Endodermal cell (in vitro differentiated cells): Measurements from ENCODE around the gene UMODL1. TPM values are rescaled to one million over a fixed set of nuclear protein-coding genes. Genes with fewer than 3 reads are reported as not detected.

Source experiments
- DNase-seq: peaks from one replicate; pipeline ENCODE4 v3.0.0-alpha.2; 2017
- H3K27ac ChIP-seq: 2 replicates; pipeline ENCODE4 v1.5.1; 2013; ENCODE audit warnings: mild to moderate bottlenecking, low read depth, low read length, moderate library complexity
- H3K27me3 ChIP-seq: 2 replicates; pipeline ENCODE4 v1.6.1; 2013; ENCODE audit warnings: mild to moderate bottlenecking, low read length, moderate library complexity; ENCODE audit not compliant: insufficient read depth, control insufficient read depth, poor library complexity, severe bottlenecking
- H3K36me3 ChIP-seq: 2 replicates; pipeline ENCODE4 v1.7.0; 2013; ENCODE audit warnings: mild to moderate bottlenecking, low read length, moderate library complexity; ENCODE audit not compliant: control insufficient read depth, insufficient read depth
- H3K4me1 ChIP-seq: one replicate; pipeline ENCODE4 v1.7.0; 2013; ENCODE audit warnings: low read length; ENCODE audit not compliant: control insufficient read depth, insufficient read depth
- H3K4me3 ChIP-seq: 2 replicates; pipeline ENCODE4 v1.5.1; 2013; ENCODE audit warnings: mild to moderate bottlenecking, low read length, moderate library complexity
- H3K9ac ChIP-seq: 2 replicates; pipeline ENCODE4 v1.6.1; 2013; ENCODE audit warnings: mild to moderate bottlenecking, low read length, moderate library complexity; ENCODE audit not compliant: poor library complexity, severe bottlenecking; ENCODE audit errors: extremely low read depth
- H3K9me3 ChIP-seq: 2 replicates; pipeline ENCODE4 v1.6.1; 2013; ENCODE audit warnings: mild to moderate bottlenecking, low read length, moderate library complexity; ENCODE audit not compliant: control insufficient read depth
- H3K27ac Mint-ChIP-seq: 2 replicates; pipeline ENCODE4 v1.8.0; 2020; ENCODE audit warnings: mixed read lengths
- H3K27me3 Mint-ChIP-seq: 2 replicates; pipeline ENCODE4 v1.8.0; 2021; ENCODE audit warnings: mild to moderate bottlenecking, mixed read lengths; ENCODE audit not compliant: insufficient read depth
- H3K36me3 Mint-ChIP-seq: 2 replicates; pipeline ENCODE4 v1.8.0; 2020; ENCODE audit warnings: low read depth, mixed read lengths
- H3K4me1 Mint-ChIP-seq: 2 replicates; pipeline ENCODE4 v1.8.0; 2020; ENCODE audit warnings: mixed read lengths
- H3K4me3 Mint-ChIP-seq: 2 replicates; pipeline ENCODE4 v1.8.0; 2020; ENCODE audit warnings: mild to moderate bottlenecking, moderate library complexity, mixed read lengths
- H3K9me3 Mint-ChIP-seq: 2 replicates; pipeline ENCODE4 v1.8.0; 2020; ENCODE audit warnings: mild to moderate bottlenecking, mixed read lengths
- WGBS, 2 experiments: methylation state at CpG; one replicate each; pipeline versions ENCODE4 v1.1.5 to v1.1.7; 2013; ENCODE audit warnings: missing lambda C conversion rate in 2 of 2, mixed read lengths in 1 of 2; ENCODE audit not compliant: insufficient coverage in 1 of 2, insufficient read length in 1 of 2; 5-methylcytosine and 5-hydroxymethylcytosine counted together
- total RNA-seq, 2 donors: library from RNA; stranded (reverse); fragmentation: NEBNext Ultra II Directional in 1 of 2; extraction: Animal tissue kit (Norgen Biotek cat#: 25700) in 1 of 2; gene quantifications; 2 replicates in 1 of 2; 3 replicates in 1 of 2; pipeline ENCODE4 v1.2.1, GENCODE V29; 2021
- TF ChIP-seq, protein P1 (sequence below): fragments of 200-600 bp; sonication (generic); conservative IDR thresholded peaks from 2 replicates; pipeline ENCODE4 v1.5.0; 2021; ENCODE audit warnings: antibody characterized with exemption, mild to moderate bottlenecking

UMODL1 gene
- total RNA-seq, 2 donors from 2014 or later = 0.24 to 0.49 TPM

GRCh38 chr21:42150474-42151085 lies 79.5 kb downstream of the UMODL1 start:
- no peaks in the 10 kb centered on the region for H3K9me3 ChIP-seq
- H3K27me3 ChIP-seq = no peaks in the 10 kb centered on the region
- no peaks in the 10 kb centered on the region for H3K36me3 Mint-ChIP-seq
- H3K4me3 Mint-ChIP-seq = no peak overlapping the region
- no peak overlapping the region for H3K4me3 ChIP-seq
- H3K27ac ChIP-seq = no peak overlapping the region
- TF ChIP-seq, protein P1, sequence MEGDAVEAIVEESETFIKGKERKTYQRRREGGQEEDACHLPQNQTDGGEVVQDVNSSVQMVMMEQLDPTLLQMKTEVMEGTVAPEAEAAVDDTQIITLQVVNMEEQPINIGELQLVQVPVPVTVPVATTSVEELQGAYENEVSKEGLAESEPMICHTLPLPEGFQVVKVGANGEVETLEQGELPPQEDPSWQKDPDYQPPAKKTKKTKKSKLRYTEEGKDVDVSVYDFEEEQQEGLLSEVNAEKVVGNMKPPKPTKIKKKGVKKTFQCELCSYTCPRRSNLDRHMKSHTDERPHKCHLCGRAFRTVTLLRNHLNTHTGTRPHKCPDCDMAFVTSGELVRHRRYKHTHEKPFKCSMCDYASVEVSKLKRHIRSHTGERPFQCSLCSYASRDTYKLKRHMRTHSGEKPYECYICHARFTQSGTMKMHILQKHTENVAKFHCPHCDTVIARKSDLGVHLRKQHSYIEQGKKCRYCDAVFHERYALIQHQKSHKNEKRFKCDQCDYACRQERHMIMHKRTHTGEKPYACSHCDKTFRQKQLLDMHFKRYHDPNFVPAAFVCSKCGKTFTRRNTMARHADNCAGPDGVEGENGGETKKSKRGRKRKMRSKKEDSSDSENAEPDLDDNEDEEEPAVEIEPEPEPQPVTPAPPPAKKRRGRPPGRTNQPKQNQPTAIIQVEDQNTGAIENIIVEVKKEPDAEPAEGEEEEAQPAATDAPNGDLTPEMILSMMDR = no peak
- H3K27ac Mint-ChIP-seq = no peak overlapping the region
- no peaks in the 10 kb centered on the region for H3K36me3 ChIP-seq
- H3K27me3 Mint-ChIP-seq = no peaks in the 10 kb centered on the region
- DNase-seq = peak; percentile 32
- WGBS, 2 experiments = 90 to 91% methylated on average over 11 to 13 of the region's 13 CpGs
- H3K4me1 ChIP-seq = no peaks in the 10 kb centered on the region
- H3K9me3 Mint-ChIP-seq = no peaks in the 10 kb centered on the region
- no peak overlapping the region for H3K9ac ChIP-seq
- H3K4me1 Mint-ChIP-seq = peaks cover 3% of the 10 kb centered on the region

DNA sequence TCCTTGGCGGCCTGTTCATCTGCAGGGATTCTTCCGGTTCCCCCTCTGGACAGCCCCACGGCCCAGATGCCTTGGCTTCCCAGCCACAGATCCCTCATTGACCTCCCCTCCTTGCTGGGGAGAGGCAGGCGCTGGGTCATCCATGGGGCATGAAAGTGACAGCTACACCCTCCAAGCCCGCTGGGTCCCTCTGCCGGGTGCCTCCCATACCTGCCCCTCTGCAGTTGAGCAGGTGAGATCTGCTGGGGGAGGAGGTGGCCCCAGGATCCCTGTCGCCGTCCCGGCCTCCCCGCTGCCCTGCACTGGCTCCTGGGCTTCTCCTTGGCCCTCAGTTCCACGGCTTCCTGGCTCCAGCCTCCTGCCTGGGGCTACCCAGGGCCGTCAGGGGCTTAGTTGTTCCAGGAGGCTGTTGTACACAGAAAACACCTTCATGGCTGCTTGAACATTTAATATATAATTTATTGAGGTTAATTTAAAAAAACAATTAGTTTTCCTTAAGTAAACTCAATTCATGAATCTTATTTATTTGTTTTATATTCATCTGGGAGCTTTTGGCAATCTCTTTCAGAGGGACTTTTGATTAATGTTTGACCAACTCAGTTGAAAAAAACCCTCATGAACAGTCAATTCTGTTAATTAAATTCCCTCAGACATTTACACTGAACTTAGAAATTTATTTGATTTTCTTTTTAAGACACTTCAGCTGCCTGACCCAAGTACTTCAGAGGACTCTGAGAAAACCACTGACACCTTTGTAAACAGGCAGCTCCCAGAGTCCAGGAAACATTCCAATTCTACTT lies 80.2 kb downstream of the UMODL1 start:
- H3K4me1 Mint-ChIP-seq = no peaks in the 10 kb centered on the region
- DNase-seq = peak; percentile 47
- 79 to 85% methylated on average over 5 to 12 of the region's 12 CpGs for WGBS, 2 experiments

DNA sequence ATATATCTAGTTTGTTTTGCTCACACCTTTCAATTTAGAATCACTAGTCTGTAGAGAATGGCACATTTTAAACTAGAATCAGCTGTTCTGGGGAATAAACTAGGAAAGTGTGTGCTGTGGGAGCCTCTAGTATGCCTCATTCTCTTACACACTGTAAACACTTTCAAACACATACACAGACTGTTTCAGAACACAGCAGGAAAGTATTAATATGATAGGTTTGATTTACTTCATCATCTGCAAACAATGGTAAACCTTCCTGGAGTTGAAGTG lies 80.8 kb downstream of the UMODL1 start:
- Histone ChIP-seq H3K9ac (no peak overlapping the region), H3K4me3 (no peak overlapping the region), H3K36me3 (no peaks in the 10 kb centered on the region), H3K27me3 (no peaks in the 10 kb centered on the region), H3K27ac (no peak overlapping the region), H3K4me1 (no peaks in the 10 kb centered on the region), H3K9me3 (no peaks in the 10 kb centered on the region)
- H3K27me3 Mint-ChIP-seq = no peaks in the 10 kb centered on the region
- TF ChIP-seq, protein P1 = no peak
- no peak overlapping the region for H3K27ac Mint-ChIP-seq
- no peaks in the 10 kb centered on the region for H3K9me3 Mint-ChIP-seq
- H3K4me1 Mint-ChIP-seq = no peaks in the 10 kb centered on the region
- H3K36me3 Mint-ChIP-seq = no peaks in the 10 kb centered on the region
- DNase-seq = no peak
- H3K4me3 Mint-ChIP-seq = no peak overlapping the region

More for the DNA sequence above, 80.2 kb downstream of the UMODL1 start:
- Histone ChIP-seq H3K27ac (no peak overlapping the region), H3K36me3 (no peaks in the 10 kb centered on the region), H3K4me1 (no peaks in the 10 kb centered on the region), H3K4me3 (no peak overlapping the region), H3K9ac (no peak overlapping the region), H3K27me3 (no peaks in the 10 kb centered on the region), H3K9me3 (no peaks in the 10 kb centered on the region)
- Mint-ChIP-seq H3K27me3 (no peaks in the 10 kb centered on the region), H3K4me3 (no peak overlapping the region), H3K36me3 (no peaks in the 10 kb centered on the region), H3K9me3 (no peaks in the 10 kb centered on the region), H3K27ac (no peak overlapping the region)
- TF ChIP-seq, protein P1 = no peak
